ENCODE measurements around the gene DCAKD. TPM values are rescaled to one million over a fixed set of nuclear protein-coding genes. Genes with fewer than 3 reads are reported as not detected.
"Not testable (repeated sequence)": the region's sequence is repeated elsewhere in the genome, so short reads cannot be mapped to it uniquely, and the experiment has no call there.

Gene DCAKD
- total RNA-seq, 1 donor from 2014 or later = 25.4 TPM

- Mint-ChIP-seq H3K27ac (peak overlapping the region; percentile 93), H3K4me3 (peak overlapping the region; percentile 82), H3K36me3 (ENCODE audit: low read depth) (peaks cover 18% of the 10 kb centered on the region), H3K27me3 (no peaks in the 10 kb centered on the region), H3K9me3 (no peaks in the 10 kb centered on the region), H3K4me1 (peaks cover 26% of the 10 kb centered on the region)
- intact Hi-C loops (cut with micrococcal nuclease) = no loop called here
- DNase-seq = peak; percentile 88
Observed at GRCh38 chr17:45052052-45052772, 780 bp upstream of the DCAKD start.

- not testable (repeated sequence) for H3K27me3 Mint-ChIP-seq, H3K27ac Mint-ChIP-seq, DNase-seq, H3K9me3 Mint-ChIP-seq
- peaks cover 18% of the 10 kb centered on the region for H3K36me3 Mint-ChIP-seq (ENCODE audit: low read depth)
- intact Hi-C loops (cut with micrococcal nuclease) = loop anchor here (1.0 to 2.0 kb wide), 2 partner anchors 10 to 105 kb away; partner anchors contain the start of genes KIF18B and NMT1
- H3K4me1 Mint-ChIP-seq = peaks cover 31% of the 10 kb centered on the region
- peak overlapping the region; percentile 85 for H3K4me3 Mint-ChIP-seq
Observed at GRCh38 chr17:45051720-45052051, 254 bp upstream of the DCAKD start.

- H3K27ac Mint-ChIP-seq = peak overlapping the region; percentile 87
- no peaks in the 10 kb centered on the region for H3K9me3 Mint-ChIP-seq
- DNase-seq = peak; percentile 82
- H3K27me3 Mint-ChIP-seq = no peaks in the 10 kb centered on the region
- peaks cover 20% of the 10 kb centered on the region for H3K36me3 Mint-ChIP-seq (ENCODE audit: low read depth)
- peaks cover 32% of the 10 kb centered on the region for H3K4me1 Mint-ChIP-seq
- intact Hi-C loops (cut with micrococcal nuclease) = loop anchor here (1.0 to 2.0 kb wide), 2 partner anchors 11 to 104 kb away; partner anchors contain the start of genes KIF18B and NMT1
- peak overlapping the region; percentile 85 for H3K4me3 Mint-ChIP-seq
Observed at GRCh38 chr17:45050481-45051059, 862 bp downstream of the DCAKD start.

- H3K9me3 Mint-ChIP-seq = no peaks in the 10 kb centered on the region
- no peaks in the 10 kb centered on the region for H3K27me3 Mint-ChIP-seq
- DNase-seq = no peak
- H3K36me3 Mint-ChIP-seq (ENCODE audit: low read depth) = peaks cover 17% of the 10 kb centered on the region
- peak overlapping the region; percentile 85 for H3K4me3 Mint-ChIP-seq
- intact Hi-C loops (cut with micrococcal nuclease) = no loop called here
- peak overlapping the region; percentile 56 for H3K27ac Mint-ChIP-seq
- H3K4me1 Mint-ChIP-seq = peaks cover 31% of the 10 kb centered on the region
Observed at GRCh38 chr17:45048795-45049563, 2.5 kb downstream of the DCAKD start.

GRCh38 chr17:45046537-45047125, 4.8 kb downstream of the DCAKD start:
- no peak for DNase-seq
- Mint-ChIP-seq H3K4me1 (peaks cover 35% of the 10 kb centered on the region), H3K27me3 (no peaks in the 10 kb centered on the region), H3K36me3 (ENCODE audit: low read depth) (peaks cover 17% of the 10 kb centered on the region), H3K4me3 (no peak overlapping the region), H3K27ac (peak overlapping the region; percentile 63), H3K9me3 (no peaks in the 10 kb centered on the region)
- intact Hi-C loops (cut with micrococcal nuclease) = no loop called here

GRCh38 chr17:45043813-45044540, 7.5 kb downstream of the DCAKD start:
- Mint-ChIP-seq H3K27me3 (no peaks in the 10 kb centered on the region), H3K9me3 (no peaks in the 10 kb centered on the region), H3K36me3 (ENCODE audit: low read depth) (peaks cover 11% of the 10 kb centered on the region), H3K4me3 (no peak overlapping the region), H3K27ac (peak overlapping the region; percentile 60), H3K4me1 (peaks cover 27% of the 10 kb centered on the region)
- intact Hi-C loops (cut with micrococcal nuclease) = no loop called here
- no peak for DNase-seq

- peaks cover 9% of the 10 kb centered on the region for H3K36me3 Mint-ChIP-seq (ENCODE audit: low read depth)
- no peaks in the 10 kb centered on the region for H3K27me3 Mint-ChIP-seq
- H3K4me3 Mint-ChIP-seq = no peak overlapping the region
- no peak for DNase-seq
- peaks cover 25% of the 10 kb centered on the region for H3K4me1 Mint-ChIP-seq
- H3K9me3 Mint-ChIP-seq = no peaks in the 10 kb centered on the region
- intact Hi-C loops (cut with micrococcal nuclease) = no loop called here
- H3K27ac Mint-ChIP-seq = no peak overlapping the region
Observed at GRCh38 chr17:45042346-45043120, 8.9 kb downstream of the DCAKD start.

- Mint-ChIP-seq H3K9me3 (no peaks in the 10 kb centered on the region), H3K27me3 (no peaks in the 10 kb centered on the region), H3K36me3 (ENCODE audit: low read depth) (peaks cover 2% of the 10 kb centered on the region), H3K4me1 (peaks cover 16% of the 10 kb centered on the region), H3K27ac (no peak overlapping the region), H3K4me3 (no peak overlapping the region)
- DNase-seq = no peak
- intact Hi-C loops (cut with micrococcal nuclease) = no loop called here
Observed at GRCh38 chr17:45040459-45040858, 11.0 kb downstream of the DCAKD start.

- peaks cover 7% of the 10 kb centered on the region for H3K36me3 Mint-ChIP-seq (ENCODE audit: low read depth)
- H3K9me3 Mint-ChIP-seq = no peaks in the 10 kb centered on the region
- H3K27ac Mint-ChIP-seq = no peak overlapping the region
- H3K27me3 Mint-ChIP-seq = no peaks in the 10 kb centered on the region
- intact Hi-C loops (cut with micrococcal nuclease) = no loop called here
- peaks cover 13% of the 10 kb centered on the region for H3K4me1 Mint-ChIP-seq
- no peak overlapping the region for H3K4me3 Mint-ChIP-seq
- no peak for DNase-seq
Observed at GRCh38 chr17:45038728-45039634, 12.5 kb downstream of the DCAKD start.

GRCh38 chr17:45036691-45037090, 14.7 kb downstream of the DCAKD start:
- peaks cover 2% of the 10 kb centered on the region for H3K4me1 Mint-ChIP-seq

GRCh38 chr17:45035848-45036247, 15.6 kb downstream of the DCAKD start:
- H3K27me3 Mint-ChIP-seq = no peaks in the 10 kb centered on the region
- intact Hi-C loops (cut with micrococcal nuclease) = no loop called here
- no peak overlapping the region for H3K4me3 Mint-ChIP-seq
- no peak for DNase-seq
- H3K27ac Mint-ChIP-seq = no peak overlapping the region
- H3K9me3 Mint-ChIP-seq = no peaks in the 10 kb centered on the region
- H3K36me3 Mint-ChIP-seq (ENCODE audit: low read depth) = peaks cover 18% of the 10 kb centered on the region
- peaks cover 2% of the 10 kb centered on the region for H3K4me1 Mint-ChIP-seq

More at GRCh38 chr17:45036691-45037090, 14.7 kb downstream of the DCAKD start:
- DNase-seq = no peak
- H3K36me3 Mint-ChIP-seq (ENCODE audit: low read depth) = peaks cover 18% of the 10 kb centered on the region
- intact Hi-C loops (cut with micrococcal nuclease) = no loop called here
- no peaks in the 10 kb centered on the region for H3K9me3 Mint-ChIP-seq
- H3K4me3 Mint-ChIP-seq = no peak overlapping the region
- no peak overlapping the region for H3K27ac Mint-ChIP-seq
- H3K27me3 Mint-ChIP-seq = no peaks in the 10 kb centered on the region

- peaks cover under 1% of the 10 kb centered on the region for H3K4me1 Mint-ChIP-seq
- intact Hi-C loops (cut with micrococcal nuclease) = no loop called here
- no peak for DNase-seq
- H3K27ac Mint-ChIP-seq = no peak overlapping the region
- H3K27me3 Mint-ChIP-seq = no peaks in the 10 kb centered on the region
- H3K36me3 Mint-ChIP-seq (ENCODE audit: low read depth) = peaks cover 25% of the 10 kb centered on the region
- H3K4me3 Mint-ChIP-seq = no peak overlapping the region
- no peaks in the 10 kb centered on the region for H3K9me3 Mint-ChIP-seq
Observed at GRCh38 chr17:45034599-45034998, 16.8 kb downstream of the DCAKD start.

Measured in activated CD4-positive, alpha-beta T cell treated with anti-CD3 and anti-CD28 coated beads, Interleukin-2, amount 10 ng/mL, durations not matched to agents 24 days and 14 days (primary cell).